K562 (cell line): ENCODE measurements around the gene CACNA2D4. TPM values are rescaled to one million over a fixed set of nuclear protein-coding genes. Genes with fewer than 3 reads are reported as not detected.

Experiments
- ATAC-seq: fragments of 200-7000 bp; cut with Tn5 transposase; 3 replicates; pipeline ENCODE4 v1.9.1; 2020; ENCODE audit warnings: moderate library complexity
- BruUV-seq: library from RNA; stranded (reverse); fragments of 400-500 nt; replicated peaks from 2 replicates; lab custom pipeline; 2021; lab: Mats Ljungman, UMichigan
- CTCF ChIA-PET: fragments of 300-600 bp; formaldehyde crosslinking; extraction: SDS; loops from one replicate; lab custom pipeline; 2021; ENCODE audit warnings: low intra/inter-chr PET ratio; lab: Yijun Ruan, JAX
- POLR2A ChIA-PET: fragments of 300-600, 350-650 bp; sonication (Branson Sonifier 250); formaldehyde crosslinking; extraction: SDS; loops from one replicate; lab custom pipeline; 2021; ENCODE audit warnings: antibody characterized with exemption, inconsistent platforms; lab: Yijun Ruan, JAX
- DNase-seq, 4 experiments: peaks; one replicate each; pipeline versions ENCODE4 v3.0.0 to v3.0.0-alpha.2; 2011 to 2018; ENCODE audit warnings: low spot score in 3 of 4, mixed read lengths in 3 of 4; ENCODE audit errors: extremely low read depth in 1 of 4
- FAIRE-seq: peaks from 2 replicates; lab custom pipeline; 2011; peaks lifted over from hg19 to GRCh38; lab: Jason Lieb, UNC
- H2AFZ ChIP-seq: 2 replicates; pipeline ENCODE4 v1.6.0; 2011; ENCODE audit warnings: low read depth, low read length, control low read depth, inconsistent platforms
- H3K27ac ChIP-seq: fragments of 200-600 bp; 3 replicates; pipeline ENCODE4 v1.8.0; 2011; ENCODE audit warnings: low read depth, mild to moderate bottlenecking, control low read depth, inconsistent platforms, low read length, moderate library complexity, mixed read lengths; ENCODE audit errors: extremely low read depth
- H3K27me3 ChIP-seq, 2 experiments: fragments of 300-600 bp in 1 of 2; 2 replicates in 1 of 2; 3 replicates in 1 of 2; pipeline versions ENCODE4 v1.6.0 to v1.8.0; 2011; ENCODE audit warnings: inconsistent platforms in 2 of 2, low read length in 2 of 2, mild to moderate bottlenecking in 1 of 2, mixed read lengths in 1 of 2, moderate library complexity in 1 of 2; ENCODE audit not compliant: control insufficient read depth in 2 of 2, insufficient read depth in 2 of 2
- H3K36me3 ChIP-seq: fragments of 300-600 bp; 3 replicates; pipeline ENCODE4 v1.8.0; 2011; ENCODE audit warnings: mild to moderate bottlenecking, low read length, inconsistent platforms; ENCODE audit not compliant: control insufficient read depth, insufficient read depth
- H3K4me1 ChIP-seq, 2 experiments: fragments of 200-600 bp in 1 of 2; replicated peaks in 1 of 2; 2 replicates in 1 of 2; 3 replicates in 1 of 2; pipeline versions ENCODE4 v1.5.1 to v1.8.0; 2011; ENCODE audit warnings: inconsistent platforms in 2 of 2, low read length in 2 of 2, mild to moderate bottlenecking in 1 of 2, mixed read lengths in 1 of 2, moderate library complexity in 1 of 2; ENCODE audit not compliant: control insufficient read depth in 2 of 2, insufficient read depth in 2 of 2
- H3K4me2 ChIP-seq: 2 replicates; pipeline ENCODE4 v1.6.1; 2011; ENCODE audit warnings: low read length, control low read depth, inconsistent platforms, mixed read lengths; ENCODE audit not compliant: insufficient read depth
- H3K4me3 ChIP-seq: fragments of 200-600 bp; sonication (generic), shearing (Covaris generic); 2 replicates; pipeline ENCODE4 v1.5.1; 2016; ENCODE audit warnings: control low read depth, inconsistent platforms
- H3K79me2 ChIP-seq: fragments of 200-600 bp; 3 replicates; pipeline ENCODE4 v1.8.0; 2011; ENCODE audit warnings: low read length, inconsistent platforms; ENCODE audit not compliant: control insufficient read depth, insufficient read depth
- H3K9ac ChIP-seq, 2 experiments: 2 replicates each; pipeline versions ENCODE4 v1.6.0 to v1.6.1; 2011; ENCODE audit warnings: low read depth in 2 of 2, low read length in 2 of 2, control low read depth in 1 of 2, inconsistent platforms in 1 of 2, mild to moderate bottlenecking in 1 of 2, mixed read lengths in 1 of 2; ENCODE audit not compliant: insufficient read depth in 1 of 2
- H3K9me1 ChIP-seq: one replicate; pipeline ENCODE4 v1.6.0; 2011; ENCODE audit warnings: inconsistent platforms, mild to moderate bottlenecking, low read length, moderate library complexity; ENCODE audit not compliant: control insufficient read depth, insufficient read depth
- H3K9me3 ChIP-seq: replicated peaks from 2 replicates; pipeline ENCODE4 v1.5.1; 2011; ENCODE audit warnings: low read depth, low read length, inconsistent platforms; ENCODE audit not compliant: control insufficient read depth, insufficient read depth
- H4K20me1 ChIP-seq: replicated peaks from 2 replicates; pipeline ENCODE4 v1.6.1; 2011; ENCODE audit warnings: low read length, inconsistent platforms, mixed read lengths; ENCODE audit not compliant: control insufficient read depth, insufficient read depth
- KDM2B ChIP-seq: fragments of 250-450 bp; sonication (Bioruptor Pico); IDR thresholded peaks from 2 replicates; pipeline ENCODE4 v1.8.0; 2021; ENCODE audit warnings: mild to moderate bottlenecking, moderate library complexity
- L3MBTL2 ChIP-seq: fragments of 450-650 bp; IDR thresholded peaks from 2 replicates; pipeline ENCODE4 v1.6.1; 2016; ENCODE audit warnings: mild to moderate bottlenecking, moderate library complexity
- NKRF ChIP-seq: fragments of 450-650 bp; IDR thresholded peaks from 2 replicates; pipeline ENCODE4 v1.6.1; 2016; ENCODE audit warnings: borderline replicate concordance
- NUFIP1 ChIP-seq: fragments of 450-650 bp; IDR thresholded peaks from 2 replicates; pipeline ENCODE4 v1.6.1; 2018; ENCODE audit not compliant: partially characterized antibody
- PTBP1 ChIP-seq: fragments of 200-400 bp; formaldehyde crosslinking; IDR thresholded peaks from 2 replicates; pipeline ENCODE4 v1.6.1; 2017; ENCODE audit warnings: low read depth, low read length
- RNF219 ChIP-seq: fragments of 250-450 bp; sonication (Bioruptor Pico); IDR thresholded peaks from 2 replicates; pipeline ENCODE4 v1.5.0; 2022; ENCODE audit warnings: mild to moderate bottlenecking
- STAT5B ChIP-seq: fragments of 250-450 bp; sonication (Bioruptor Pico); IDR thresholded peaks from 2 replicates; pipeline ENCODE4 v1.8.0; 2021; ENCODE audit warnings: mild to moderate bottlenecking, inconsistent platforms
- ZBTB11 ChIP-seq, 3 experiments: fragments of 200-800 bp in 1 of 3; fragments of 250-450 bp in 1 of 3; fragments of 450-650 bp in 1 of 3; sonication (Bioruptor Pico) in 1 of 3; sonication (Bioruptor generic) in 1 of 3; formaldehyde crosslinking in 1 of 3; IDR thresholded peaks; 2 replicates each; pipeline versions ENCODE4 v1.6.1 to v1.8.0; 2016 to 2022; ENCODE audit warnings: mild to moderate bottlenecking in 2 of 3, missing genetic modification characterization in 2 of 3, missing compliant biosample characterization in 1 of 3, moderate library complexity in 1 of 3
- ZBTB49 ChIP-seq: sonication (generic); formaldehyde crosslinking; IDR thresholded peaks from 2 replicates; pipeline ENCODE4 v1.8.0; 2022; ENCODE audit warnings: missing genetic modification reagents, mild to moderate bottlenecking, borderline replicate concordance
- ZFP1 ChIP-seq: fragments of 450-650 bp; formaldehyde crosslinking; IDR thresholded peaks from 2 replicates; pipeline ENCODE4 v1.4.0; 2020; ENCODE audit warnings: mild to moderate bottlenecking, mixed read lengths
- WGBS: fragments of 100-300 bp; shearing (Covaris generic); methylation state at CpG from one replicate; pipeline ENCODE4 v1.1.6; 2016; ENCODE audit warnings: low coverage, mixed read lengths; ENCODE audit not compliant: insufficient coverage; ENCODE audit errors: missing lambda C conversion rate; 5-methylcytosine and 5-hydroxymethylcytosine counted together
- in situ Hi-C: fragments of 300-500 bp; cut with MboI; formaldehyde crosslinking; loops from 4 replicates; pipeline ENCODE4 v1.15.0; 2018; ENCODE audit warnings: inconsistent platforms, mixed read lengths
- intact Hi-C: fragments of 100-400 bp; cut with micrococcal nuclease; formaldehyde crosslinking; loops from 2 replicates; pipeline ENCODE4 v1.14.2; 2022
- polyA plus RNA-seq, 8 experiments: library from polyadenylated mRNA; depleted of rRNA in 4 of 8; stranded (reverse) in 5 of 8; unstranded in 3 of 8; fragments of >200 nt; fragmentation: Nextera tagmentation in 2 of 8; fragmentation: Illumina TruSeq in 1 of 8; extraction: Ambion mirVana in 2 of 8; extraction: Trizol in 1 of 8; gene quantifications; 2 replicates each; pipeline versions ENCODE4 v1.2.1 to v1.2.3, GENCODE V29; 2011 to 2014; ENCODE audit warnings: inconsistent platforms in 1 of 8, missing spikeins in 1 of 8
- total RNA-seq, 7 experiments: library from RNA; depleted of rRNA in 6 of 7; stranded (reverse); fragments of >200 nt in 6 of 7; fragmentation: Illumina TruSeq in 2 of 7; extraction: Trizol in 2 of 7; gene quantifications; 2 replicates each; pipeline versions ENCODE4 v1.2.1 to v1.2.3, GENCODE V29; 2011 to 2021; ENCODE audit warnings: low replicate concordance in 1 of 7

Gene CACNA2D4
- total and polyA plus RNA-seq, 9 of the 15 experiments (the other 6 are each of a cell fraction or from before 2014, with no cell fraction given), result 0.04 to 0.69 (median 0.40) TPM; not detected in 3

- H2AFZ ChIP-seq, result no peak overlapping the region
- H3K4me2 ChIP-seq, result no peak overlapping the region
- in situ Hi-C loops, result no loop called here
- CTCF ChIA-PET, result no interaction called here
- H4K20me1 ChIP-seq, result no peaks in the 10 kb centered on the region; the same call in 1 of the 2 replicates
- no peak for TF ChIP-seq RNF219 (CRISPR knock-in tag)
- TF ChIP-seq STAT5B, result no peak
- TF ChIP-seq NKRF, result no peak
- TF ChIP-seq NUFIP1, result no peak
- no peak for TF ChIP-seq ZBTB49 (CRISPR knock-in tag)
- no peak for TF ChIP-seq ZFP1 (CRISPR knock-in tag)
- no peak for TF ChIP-seq L3MBTL2
- no peak for TF ChIP-seq ZBTB11 (CRISPR knock-in tag; IDR thresholded peaks at IDR 0.05)
- no peak for TF ChIP-seq PTBP1
- TF ChIP-seq KDM2B (CRISPR knock-in tag), result no peak
- TF ChIP-seq, all 486 proteins: peak for 0
- H3K9ac ChIP-seq, result no peak overlapping the region
- H3K27ac ChIP-seq, result no peak overlapping the region
- no peak overlapping the region for H3K4me3 ChIP-seq
- BruUV-seq, result no TSS peak
- WGBS, result 35% methylated on average over 10 of the region's 11 CpGs
- DNase-seq, result no peak
- no peaks in the 10 kb centered on the region for H3K9me1 ChIP-seq
- H3K4me1 ChIP-seq, result peaks cover 0 to 15% of the 10 kb centered on the region in 2 experiments; a peak in 1 of 5 replicates
- H3K9me3 ChIP-seq, result no peaks in the 10 kb centered on the region
- no peaks in the 10 kb centered on the region for H3K36me3 ChIP-seq
- FAIRE-seq, result no peak
- no peaks in the 10 kb centered on the region for H3K79me2 ChIP-seq
- ATAC-seq, result no peak
- intact Hi-C loops, result no loop called here
- peaks cover 2 to 51% of the 10 kb centered on the region in 2 experiments; a peak in 2 of 5 replicates for H3K27me3 ChIP-seq
- POLR2A ChIA-PET, result no interaction called here
Measured at GRCh38 chr12:1927051-1927680, 8.7 kb upstream of the CACNA2D4 start.
